Ascending aorta (tissue), 2 donors: ENCODE measurements around the gene CFTR. TPM values are rescaled to one million over a fixed set of nuclear protein-coding genes. Genes with fewer than 3 reads are reported as not detected.

ENCODE experiments used
- DNase-seq, 2 donors: peaks; one replicate each; pipeline ENCODE4 v3.0.0-alpha.2; 2019; ENCODE audit warnings: low spot score in 2 of 2
- H3K27ac ChIP-seq, 2 donors: fragments of 200-600 bp; sonication (generic); one replicate each; pipeline ENCODE4 v1.5.1; 2016 to 2017; ENCODE audit warnings: mild to moderate bottlenecking in 1 of 2
- H3K27me3 ChIP-seq: fragments of 200-600 bp; sonication (generic); one replicate; pipeline ENCODE4 v1.5.1; 2017
- H3K36me3 ChIP-seq, 2 donors: fragments of 200-600 bp; sonication (generic); one replicate each; pipeline ENCODE4 v1.5.1; 2016
- H3K4me1 ChIP-seq, 2 donors: fragments of 200-600 bp; sonication (generic); one replicate each; pipeline ENCODE4 v1.5.1; 2016 to 2017; ENCODE audit warnings: mild to moderate bottlenecking in 1 of 2
- H3K4me3 ChIP-seq, 2 donors: fragments of 200-600 bp; sonication (generic); one replicate each; pipeline ENCODE4 v1.5.1; 2016 to 2017; ENCODE audit warnings: mild to moderate bottlenecking in 1 of 2
- H3K9me3 ChIP-seq, 2 donors: fragments of 200-600 bp; sonication (generic); one replicate each; pipeline ENCODE4 v1.5.1; 2016
- CTCF ChIP-seq, 3 experiments: fragments of 200-600 bp in 2 of 3; fragments of 450-650 bp in 1 of 3; sonication (generic) in 2 of 3; IDR thresholded peaks; one replicate each; pipeline ENCODE4 v1.5.1; 2016 to 2019; ENCODE audit warnings: antibody characterized with exemption in 3 of 3, mild to moderate bottlenecking in 1 of 3, moderate library complexity in 1 of 3
- intact Hi-C: fragments of 100-400 bp; cut with DNase I; formaldehyde crosslinking; loops from one replicate; pipeline ENCODE4 v1.15.1; 2023
- total RNA-seq: library from RNA; depleted of rRNA; stranded (reverse); fragments of >200 nt; gene quantifications from one replicate; pipeline ENCODE4 v1.1.0, GENCODE V29; 2016

Gene CFTR
- total RNA-seq = 0.21 TPM

- TF ChIP-seq CTCF (IDR thresholded peaks at IDR 0.05) = no peak
- H3K36me3 ChIP-seq = no peaks in the 10 kb centered on the region
- no peaks in the 10 kb centered on the region for H3K27me3 ChIP-seq
- intact Hi-C loops = no loop called here
- no peaks in the 10 kb centered on the region for H3K4me1 ChIP-seq
- no peaks in the 10 kb centered on the region for H3K9me3 ChIP-seq
- peak within 1 kb of the TSS; percentile 52 to 54 for H3K4me3 ChIP-seq
- peak in 1 of 2 donors; percentile 61 for DNase-seq
- H3K27ac ChIP-seq = no peak within 1 kb of the TSS
Measured at GRCh38 chr7:117479225-117480054, at the start of gene CFTR. CFTR (plus strand) TSS chr7:117480025; CDS start chr7:117480095, 70 bp downstream.

- Histone ChIP-seq H3K9me3 (no peaks in the 10 kb centered on the region), H3K27ac (no peak overlapping the region), H3K4me1 (no peaks in the 10 kb centered on the region), H3K4me3 (no peak overlapping the region), H3K36me3 (no peaks in the 10 kb centered on the region), H3K27me3 (no peaks in the 10 kb centered on the region)
- no peak for DNase-seq
- intact Hi-C loops = no loop called here
- no peak for TF ChIP-seq CTCF (IDR thresholded peaks at IDR 0.05)
Measured at GRCh38 chr7:117435475-117436043, 44.3 kb upstream of the CFTR start.

GRCh38 chr7:117444646-117445045 lies 35.2 kb upstream of the CFTR start:
- DNase-seq = no peak
- TF ChIP-seq CTCF (IDR thresholded peaks at IDR 0.05) = no peak
- Histone ChIP-seq H3K27me3 (no peaks in the 10 kb centered on the region), H3K9me3 (no peaks in the 10 kb centered on the region), H3K36me3 (no peaks in the 10 kb centered on the region), H3K4me3 (no peak overlapping the region), H3K27ac (no peak overlapping the region), H3K4me1 (no peaks in the 10 kb centered on the region)
- intact Hi-C loops = no loop called here

GRCh38 chr7:117445206-117445605 lies 34.6 kb upstream of the CFTR start:
- H3K27ac ChIP-seq = no peak overlapping the region
- H3K36me3 ChIP-seq = no peaks in the 10 kb centered on the region
- no peaks in the 10 kb centered on the region for H3K4me1 ChIP-seq
- H3K27me3 ChIP-seq = no peaks in the 10 kb centered on the region
- intact Hi-C loops = no loop called here
- H3K4me3 ChIP-seq = no peak overlapping the region
- no peak for DNase-seq
- peaks cover 0 to 3% of the 10 kb centered on the region in 2 donors for H3K9me3 ChIP-seq
- TF ChIP-seq CTCF (IDR thresholded peaks at IDR 0.05) = no peak

- H3K27me3 ChIP-seq = no peaks in the 10 kb centered on the region
- H3K4me1 ChIP-seq = no peaks in the 10 kb centered on the region
- intact Hi-C loops = no loop called here
- H3K36me3 ChIP-seq = no peaks in the 10 kb centered on the region
- H3K27ac ChIP-seq = no peak overlapping the region
- peaks cover 0 to 3% of the 10 kb centered on the region in 2 donors for H3K9me3 ChIP-seq
- DNase-seq = no peak
- TF ChIP-seq CTCF (IDR thresholded peaks at IDR 0.05) = no peak
- H3K4me3 ChIP-seq = no peak overlapping the region
Measured at GRCh38 chr7:117446220-117446815, 33.5 kb upstream of the CFTR start.
